HG02588 (cell line): ENCODE results near the gene AFF3.
"Not testable (repeated sequence)": the region's sequence is repeated elsewhere in the genome, so short reads cannot be mapped to it uniquely, and the experiment has no call there.

Source experiments
- ATAC-seq: cut with Tn5 transposase; IDR thresholded peaks from one replicate; pipeline ENCODE4 v1.9.1; 2021; ENCODE audit warnings: mild to moderate bottlenecking, moderate library complexity; ENCODE audit not compliant: unreplicated experiment

AFF3 gene

DNA sequence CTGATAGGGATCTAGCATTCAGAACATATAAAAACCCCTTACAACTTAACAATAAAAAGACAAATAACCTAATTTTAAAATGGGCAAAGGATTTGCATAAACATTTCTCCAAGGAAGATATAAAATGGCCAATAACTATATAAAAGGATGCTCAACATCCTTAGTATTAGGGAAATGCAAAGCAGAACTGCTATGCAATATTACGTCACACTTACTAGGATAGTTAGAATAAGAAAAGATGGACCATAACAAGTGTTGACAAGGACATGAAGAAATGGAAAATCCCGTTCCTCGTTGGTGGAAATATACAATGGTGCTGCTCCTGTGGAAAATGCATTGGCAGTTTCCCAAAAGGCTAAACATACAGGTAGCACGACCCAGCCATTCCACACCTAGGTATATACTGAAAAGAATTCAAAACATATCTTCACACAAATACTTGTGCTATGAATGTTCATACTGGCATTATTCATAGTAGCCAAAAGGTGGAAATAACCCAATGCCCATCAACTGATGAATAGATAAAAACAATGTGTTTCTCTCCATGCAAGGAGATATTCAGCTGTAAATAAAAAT, 604.4 kb downstream of the AFF3 start:
- no peak for ATAC-seq

DNA sequence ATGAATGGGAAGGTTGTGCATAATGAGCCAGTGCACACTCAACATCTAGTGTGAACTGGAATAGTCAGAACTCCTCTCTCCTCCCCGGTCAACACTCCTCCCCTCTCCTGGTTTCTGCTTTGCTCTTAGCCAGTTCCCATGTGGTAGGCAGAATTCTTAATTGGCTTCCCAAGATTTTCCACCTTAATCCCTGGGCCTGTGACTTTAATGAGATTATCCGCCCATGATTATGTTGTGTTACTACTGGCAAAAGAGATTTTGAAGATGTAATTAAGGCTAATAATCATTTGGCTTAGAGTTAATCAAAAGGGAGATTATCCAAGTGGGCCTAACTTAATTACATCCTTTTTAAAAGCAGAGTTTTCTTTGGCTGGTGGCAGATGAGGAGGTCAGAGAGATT, 618.3 kb downstream of the AFF3 start:
- ATAC-seq: no peak

DNA sequence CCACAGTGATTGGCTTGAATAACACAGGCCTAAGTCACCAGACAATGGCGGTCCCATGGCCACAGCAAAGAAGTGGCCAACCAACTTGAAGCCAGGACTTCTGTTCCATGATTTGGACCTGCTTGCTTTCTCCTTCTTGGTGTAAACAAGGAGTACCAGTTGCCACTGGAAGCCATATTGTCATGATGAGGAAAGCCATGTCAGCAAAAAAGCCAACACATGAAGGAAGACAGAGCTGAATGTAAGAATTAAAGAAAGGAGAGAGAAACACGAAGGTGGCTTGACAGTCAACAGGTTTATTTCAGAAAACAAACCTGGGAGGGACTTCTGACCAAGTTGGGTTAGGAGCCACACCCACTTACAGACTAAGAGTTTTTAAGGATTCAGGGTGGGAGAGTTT, 620.2 kb downstream of the AFF3 start:
- no peak for ATAC-seq

DNA sequence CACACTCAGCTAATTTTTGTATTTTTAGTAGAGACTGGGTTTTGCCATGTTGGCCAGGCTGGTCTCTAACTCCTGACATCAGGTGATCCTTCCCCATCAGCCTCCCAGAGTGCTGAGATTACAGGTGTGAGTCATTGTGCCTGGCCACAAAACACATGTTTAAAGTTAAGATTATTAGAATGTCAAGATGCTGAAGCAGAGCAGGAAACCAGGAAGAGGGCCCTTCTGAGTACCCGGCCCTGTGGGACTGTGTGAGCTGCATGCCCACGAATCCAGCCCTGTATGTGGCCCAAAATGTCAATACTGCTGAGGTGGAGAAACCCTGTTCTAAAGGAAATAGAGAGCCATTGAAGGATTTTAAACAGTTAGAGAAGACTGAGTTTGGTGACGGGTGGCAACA, 621.6 kb downstream of the AFF3 start:
- ATAC-seq: no peak

DNA sequence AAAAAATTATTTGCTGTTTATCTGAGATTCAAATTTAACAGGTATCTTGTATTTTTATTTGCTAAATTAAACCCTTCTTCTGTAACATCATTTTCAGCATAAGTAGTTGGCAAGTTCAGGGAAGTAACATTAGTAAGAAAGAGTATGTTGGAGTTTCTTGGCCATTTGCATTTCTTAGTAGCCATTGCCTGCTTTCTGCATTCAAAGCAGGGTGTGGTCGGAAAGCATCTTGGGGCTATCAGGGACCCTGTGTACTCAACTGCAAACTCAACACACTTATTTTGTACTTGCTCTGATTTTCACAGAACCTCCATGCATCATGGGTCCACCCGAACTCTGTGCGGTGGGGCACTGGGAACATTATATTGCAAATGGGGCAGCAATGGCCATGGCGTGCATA, 622.2 kb downstream of the AFF3 start:
- no peak for ATAC-seq

DNA sequence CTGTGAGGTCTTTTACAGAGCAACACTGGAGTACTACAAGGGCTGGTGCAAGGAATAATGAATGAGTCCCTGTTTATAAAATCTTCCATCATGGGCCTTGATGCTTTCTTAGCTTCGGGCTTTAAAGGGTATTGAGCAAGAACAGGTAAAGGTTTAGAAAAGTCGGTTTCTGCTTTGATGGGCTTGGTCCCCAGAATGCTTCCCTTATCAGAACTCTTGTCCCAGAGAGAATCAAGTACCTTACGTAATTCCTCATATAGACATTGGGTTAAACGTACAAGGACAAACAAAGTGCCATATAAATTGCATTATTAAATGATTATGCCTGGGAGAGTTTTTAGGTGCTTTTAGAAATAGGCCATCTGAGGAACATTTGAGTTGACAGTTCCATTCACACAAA, 628.0 kb downstream of the AFF3 start:
- no peak for ATAC-seq

DNA sequence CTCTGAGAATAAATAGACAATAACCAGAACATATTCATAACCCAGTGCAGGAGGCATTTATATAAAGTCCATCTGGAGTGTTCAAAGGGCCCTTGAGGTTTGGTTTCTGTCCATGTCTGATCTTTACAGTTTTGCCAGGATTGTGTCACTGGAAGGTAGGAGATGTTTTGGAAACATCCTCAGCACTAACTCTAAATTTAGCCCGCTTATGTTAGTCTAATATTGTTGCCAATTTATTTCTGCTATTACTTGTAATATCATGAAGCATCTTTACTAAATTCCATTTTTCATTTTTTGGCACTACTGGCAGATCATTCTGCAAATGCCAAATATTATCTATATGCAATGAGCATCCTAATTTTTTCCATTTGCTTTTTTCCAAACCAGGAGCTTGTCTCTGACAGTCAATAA, 630.2 kb downstream of the AFF3 start:
- no peak for ATAC-seq

DNA sequence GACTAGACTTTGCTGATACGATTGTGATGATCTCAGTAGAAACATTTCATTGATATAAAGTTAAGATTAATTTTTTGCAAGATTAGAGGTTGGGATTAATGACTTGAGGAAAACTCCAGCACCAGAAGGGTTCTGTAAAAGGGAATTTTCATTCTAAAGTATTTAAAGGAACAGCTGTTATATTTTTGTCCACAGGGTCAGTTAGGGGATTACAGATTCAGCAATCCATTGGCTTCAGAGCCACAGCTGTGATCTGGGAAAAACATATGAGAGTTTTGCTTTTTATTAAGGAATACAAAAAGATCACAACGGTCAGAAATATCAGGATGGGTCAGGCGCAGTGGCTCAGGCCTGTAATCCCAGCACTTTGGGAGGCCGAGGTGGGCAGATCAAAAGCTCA, 633.0 kb downstream of the AFF3 start:
- no peak for ATAC-seq

DNA sequence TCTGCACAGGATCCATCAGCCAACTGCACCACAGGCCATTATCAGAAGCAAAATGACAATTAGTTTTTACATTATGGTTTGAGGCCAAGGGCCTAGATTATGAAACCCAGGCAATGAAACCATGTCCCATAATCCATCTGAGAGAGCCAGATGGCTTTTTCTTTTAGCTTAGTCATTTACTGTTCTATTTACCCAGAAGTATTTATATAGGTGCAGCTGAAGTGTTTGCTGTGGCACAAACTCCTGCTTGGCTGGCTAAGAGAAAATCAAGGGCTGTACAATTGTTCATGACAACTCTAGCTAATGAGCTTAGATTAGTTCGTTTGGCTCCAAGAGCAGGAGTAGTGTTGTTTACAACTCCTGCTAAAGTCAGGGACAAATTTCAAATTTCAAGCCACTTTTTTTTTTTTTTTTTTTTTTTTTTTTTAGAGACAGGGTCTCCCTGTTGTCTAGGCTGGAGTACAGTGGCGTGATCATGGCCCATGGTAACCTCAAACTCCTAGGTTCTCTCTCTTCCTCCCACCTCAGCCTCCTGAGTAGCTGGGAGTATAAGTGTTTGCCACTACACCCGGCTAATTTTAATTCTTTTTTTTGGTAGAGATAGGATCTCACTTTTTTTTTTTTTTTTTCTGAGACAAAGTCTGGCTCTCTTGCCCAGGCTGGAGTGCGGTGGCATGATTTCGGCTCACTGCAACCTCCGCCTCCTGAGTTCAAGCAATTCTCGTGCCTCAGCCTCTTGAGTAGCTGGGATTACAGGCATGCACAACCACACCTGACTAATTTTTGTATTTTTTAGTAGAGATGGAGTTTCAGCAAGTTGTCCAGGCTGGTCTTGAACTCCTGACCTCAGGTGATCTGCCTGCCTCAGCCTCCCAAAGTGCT, 634.2 kb downstream of the AFF3 start:
- ATAC-seq: no peak

DNA sequence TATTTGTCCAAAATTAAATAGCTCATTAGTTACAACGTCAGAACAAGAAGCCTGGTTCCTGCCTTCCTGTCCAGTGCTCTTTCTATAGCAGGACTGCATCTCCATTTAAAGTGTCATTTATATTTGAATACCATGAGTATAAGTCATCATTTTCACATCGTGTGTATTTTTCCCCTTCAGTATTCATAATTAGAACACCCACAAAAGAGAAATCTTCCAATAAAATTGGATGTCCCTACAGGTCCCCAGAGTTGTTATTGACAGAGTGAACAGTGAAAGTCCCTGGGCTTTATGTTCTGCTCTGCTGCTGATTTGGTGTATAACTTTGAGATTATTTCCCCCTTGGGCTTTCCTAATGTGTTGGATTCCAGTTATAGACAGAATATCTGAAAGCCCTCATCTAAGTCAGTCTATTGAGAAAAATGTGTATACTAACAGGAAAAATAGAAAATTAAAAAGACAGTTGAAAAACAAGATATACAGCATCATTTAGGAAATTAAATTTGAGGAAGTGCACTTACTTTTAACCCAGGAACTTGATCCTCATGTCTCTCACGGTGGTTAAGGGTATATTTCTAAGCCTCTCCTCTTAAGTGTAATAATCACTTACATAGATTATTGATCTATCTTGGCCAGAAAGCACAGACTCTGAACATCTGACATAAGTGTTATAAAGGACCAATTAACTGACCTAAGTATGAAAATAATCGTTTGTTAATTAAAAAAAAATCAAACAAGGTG, 637.4 kb downstream of the AFF3 start:
- ATAC-seq: no peak

DNA sequence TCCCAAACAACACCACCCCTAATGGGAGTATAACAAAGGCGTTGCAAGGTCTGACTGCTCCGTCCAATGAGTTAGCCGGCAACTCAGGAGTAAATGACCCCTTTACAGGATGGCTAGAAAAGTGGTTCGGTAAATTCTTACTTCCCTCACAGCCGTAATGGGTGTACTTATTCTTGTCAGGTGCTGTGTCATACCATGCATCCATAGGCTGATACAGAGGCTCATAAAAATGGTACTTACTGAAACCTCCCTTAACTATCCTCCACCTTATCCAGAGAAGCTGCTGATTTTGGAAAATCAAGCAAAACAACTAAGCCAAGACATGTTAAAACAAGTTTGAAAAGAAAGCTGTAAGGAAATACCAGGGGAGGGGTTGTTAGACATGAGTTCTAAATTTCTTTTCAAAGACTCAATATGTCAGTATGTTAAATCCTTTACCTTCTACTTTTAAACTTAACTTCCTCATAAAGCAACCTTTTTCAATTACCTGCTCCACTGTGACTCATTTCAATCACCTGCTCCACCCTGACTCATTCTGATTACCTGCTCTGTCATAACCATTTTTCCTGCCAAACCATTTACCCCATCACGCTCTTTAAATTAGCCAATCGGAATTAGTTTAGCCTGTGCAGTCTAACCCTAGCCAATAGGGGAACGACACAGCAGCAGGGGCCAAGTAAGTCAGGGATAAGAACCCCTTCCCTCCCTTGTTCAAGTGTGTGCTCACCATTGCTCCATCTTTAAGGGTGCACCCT, 638.6 kb downstream of the AFF3 start:
- ATAC-seq: not testable (repeated sequence)

DNA sequence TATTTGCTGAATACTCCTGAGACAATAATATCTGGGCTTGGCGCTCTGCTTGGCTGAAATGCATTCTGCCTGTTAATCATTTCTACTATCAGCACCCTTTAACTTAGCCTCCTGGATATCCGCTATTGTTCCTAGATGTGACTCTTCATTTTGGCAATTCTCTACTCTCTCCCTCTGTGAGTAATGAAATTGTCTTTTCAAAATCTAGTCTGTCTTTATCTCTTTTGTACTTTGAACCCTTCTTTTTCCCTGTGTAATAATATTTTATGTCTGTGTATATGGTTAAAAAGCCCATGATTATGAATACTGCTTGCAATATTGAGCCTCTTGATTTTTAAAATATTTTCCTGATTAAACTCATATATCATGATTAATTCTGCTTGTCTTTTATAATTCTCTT, 646.4 kb downstream of the AFF3 start:
- ATAC-seq: no peak
